Measurements from ENCODE around the gene CIRBP.

Gene CIRBP

GRCh38 chr19:1256646-1257474 is 12.3 kb upstream of the CIRBP start:
- DNase-seq = no peak

GRCh38 chr19:1257475-1258162 is 11.5 kb upstream of the CIRBP start:
- DNase-seq = no peak

- DNase-seq = no peak
Observed at GRCh38 chr19:1258163-1258492, 11.0 kb upstream of the CIRBP start.

DNA sequence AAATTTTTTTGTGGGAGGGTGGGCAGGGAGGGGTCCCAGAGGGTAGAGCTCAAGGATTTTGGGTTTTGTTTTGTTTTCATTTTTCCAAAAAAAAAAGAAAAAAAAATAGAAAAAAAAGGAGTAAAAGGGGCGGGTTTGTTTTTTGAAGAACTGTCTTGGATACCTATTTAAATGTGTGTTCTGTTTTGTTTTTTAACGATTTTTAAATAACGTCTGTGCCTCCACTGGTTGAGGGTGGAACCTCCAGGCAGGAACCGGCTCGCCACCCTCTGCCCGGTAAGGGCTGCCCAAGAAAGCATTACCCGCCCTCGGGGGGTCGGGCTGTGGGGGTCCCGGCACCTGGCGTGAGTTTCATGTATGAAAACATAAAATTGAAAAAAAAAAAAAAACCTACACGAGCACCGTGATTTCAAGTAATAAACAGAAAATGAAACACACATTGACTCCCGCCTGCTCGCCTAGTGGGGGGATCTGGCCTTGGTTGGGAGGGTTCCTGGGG is 10.4 kb upstream of the CIRBP start:
- DNase-seq = no peak

DNA sequence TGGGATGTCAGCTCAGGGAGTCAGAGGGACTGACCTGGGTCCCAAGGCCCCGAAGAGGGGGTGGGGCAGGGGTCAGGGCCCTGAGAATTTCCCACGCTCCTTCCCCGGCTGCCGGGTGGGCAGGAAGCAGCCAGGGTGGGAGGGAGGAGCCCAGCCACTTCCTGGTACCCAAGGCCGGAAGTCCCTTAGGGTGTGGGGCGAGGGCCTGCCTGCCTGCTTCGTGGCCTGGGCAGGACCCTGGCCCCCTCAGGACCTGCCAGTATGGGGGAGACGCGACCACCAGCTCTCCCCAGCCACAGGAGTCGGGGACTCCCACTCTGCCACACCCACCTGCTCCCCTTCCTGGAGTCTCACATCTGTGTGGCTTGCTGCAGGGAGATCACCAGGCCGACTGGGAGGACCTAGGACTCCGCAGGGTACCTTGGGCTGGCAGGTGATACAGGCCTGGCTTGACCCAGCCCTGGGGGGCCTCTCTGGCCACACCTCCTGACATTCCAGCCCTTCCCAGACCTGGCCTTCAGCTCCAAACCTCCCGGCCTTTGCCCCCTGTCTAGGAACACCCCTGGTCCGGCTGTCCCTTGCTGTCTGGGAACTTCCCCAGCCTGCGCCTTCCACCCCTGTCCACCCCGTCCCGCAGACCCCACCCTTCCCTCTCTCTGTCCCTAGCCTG is 9.8 kb upstream of the CIRBP start:
- DNase-seq = no peak

DNA sequence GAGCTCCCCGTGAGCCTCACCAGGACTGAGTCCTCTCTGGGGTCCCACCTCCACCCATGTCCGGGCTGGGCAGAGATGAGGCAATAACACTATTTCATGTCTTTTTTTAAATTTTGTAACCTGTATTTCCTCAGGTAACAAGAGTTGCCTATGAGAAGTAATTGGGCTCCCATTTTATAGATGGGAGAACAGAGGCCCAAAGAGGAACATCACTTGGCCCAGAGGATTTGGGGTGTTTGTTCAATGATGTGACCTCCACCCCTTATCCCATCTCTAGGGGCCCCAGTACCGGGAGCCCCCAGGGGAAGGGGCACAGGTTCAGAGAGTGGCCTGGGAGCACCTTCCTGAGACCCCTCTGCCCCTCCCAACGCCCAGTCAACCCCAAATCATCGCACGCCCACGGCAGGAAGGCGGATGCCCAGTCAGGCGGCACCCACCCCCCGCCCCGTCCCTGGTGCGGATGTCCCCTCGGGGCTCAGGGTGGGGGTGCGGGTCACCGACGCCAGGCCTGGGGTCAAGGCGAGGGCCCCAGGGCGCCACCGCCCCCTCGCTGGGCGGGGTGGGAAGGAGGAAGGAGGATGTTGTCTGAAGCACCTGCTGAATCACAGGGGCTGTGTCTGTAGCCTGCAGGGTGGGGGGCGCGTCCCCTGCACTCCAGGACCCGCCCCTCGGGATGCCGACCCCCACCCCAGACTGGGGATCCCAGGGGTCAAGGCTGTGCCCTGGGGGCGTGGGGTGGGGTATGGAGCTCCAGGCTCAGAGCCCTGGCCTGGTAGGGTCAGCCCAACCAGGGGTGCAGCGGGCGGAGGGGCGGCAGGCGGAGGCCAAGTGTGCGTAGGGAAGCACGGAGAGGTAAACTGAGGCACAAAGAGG is 9.0 kb upstream of the CIRBP start:
- DNase-seq = no peak

DNA sequence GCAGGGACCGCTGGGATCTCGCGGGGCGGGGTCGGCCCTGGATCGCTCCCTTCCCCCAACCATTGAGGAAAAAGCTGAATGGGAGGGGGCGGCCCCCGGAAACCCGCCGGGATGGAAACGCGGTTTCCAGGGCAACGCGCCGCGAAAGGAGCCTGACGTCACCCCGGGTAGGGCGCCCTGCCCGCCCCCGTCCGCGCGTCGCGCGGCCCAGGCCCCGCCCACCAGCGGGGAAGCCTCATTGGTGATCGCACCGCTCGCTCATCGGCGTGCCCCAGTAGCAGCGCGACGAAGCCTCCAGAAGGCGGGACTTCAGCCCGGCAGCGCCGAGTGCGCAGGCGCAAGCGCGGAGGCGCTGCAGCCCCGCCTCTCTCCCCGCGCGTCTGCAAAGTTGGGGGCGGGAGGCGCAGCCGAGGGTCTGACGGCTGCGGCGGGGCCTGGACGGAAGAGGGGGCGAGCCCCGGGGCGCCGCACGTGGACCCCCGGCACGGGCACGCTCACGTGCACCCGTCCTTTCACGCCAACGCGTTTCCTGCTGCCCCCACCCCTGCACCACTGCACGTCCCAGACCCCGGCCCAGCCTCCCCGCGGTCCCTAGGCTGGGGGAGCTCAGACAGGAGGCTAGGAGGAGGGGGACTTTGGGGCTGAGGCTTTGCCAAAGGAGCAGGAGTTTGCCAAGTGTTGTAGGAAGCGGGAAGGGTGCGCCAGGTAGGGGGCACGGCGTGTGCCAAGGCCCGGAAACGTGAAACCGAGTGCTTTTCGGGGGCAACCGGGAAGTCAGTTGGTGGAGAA is 8.2 kb upstream of the CIRBP start:
- peak; percentile 71 for DNase-seq

GRCh38 chr19:1261538-1261797 is 7.7 kb upstream of the CIRBP start:
- no peak for DNase-seq

DNA sequence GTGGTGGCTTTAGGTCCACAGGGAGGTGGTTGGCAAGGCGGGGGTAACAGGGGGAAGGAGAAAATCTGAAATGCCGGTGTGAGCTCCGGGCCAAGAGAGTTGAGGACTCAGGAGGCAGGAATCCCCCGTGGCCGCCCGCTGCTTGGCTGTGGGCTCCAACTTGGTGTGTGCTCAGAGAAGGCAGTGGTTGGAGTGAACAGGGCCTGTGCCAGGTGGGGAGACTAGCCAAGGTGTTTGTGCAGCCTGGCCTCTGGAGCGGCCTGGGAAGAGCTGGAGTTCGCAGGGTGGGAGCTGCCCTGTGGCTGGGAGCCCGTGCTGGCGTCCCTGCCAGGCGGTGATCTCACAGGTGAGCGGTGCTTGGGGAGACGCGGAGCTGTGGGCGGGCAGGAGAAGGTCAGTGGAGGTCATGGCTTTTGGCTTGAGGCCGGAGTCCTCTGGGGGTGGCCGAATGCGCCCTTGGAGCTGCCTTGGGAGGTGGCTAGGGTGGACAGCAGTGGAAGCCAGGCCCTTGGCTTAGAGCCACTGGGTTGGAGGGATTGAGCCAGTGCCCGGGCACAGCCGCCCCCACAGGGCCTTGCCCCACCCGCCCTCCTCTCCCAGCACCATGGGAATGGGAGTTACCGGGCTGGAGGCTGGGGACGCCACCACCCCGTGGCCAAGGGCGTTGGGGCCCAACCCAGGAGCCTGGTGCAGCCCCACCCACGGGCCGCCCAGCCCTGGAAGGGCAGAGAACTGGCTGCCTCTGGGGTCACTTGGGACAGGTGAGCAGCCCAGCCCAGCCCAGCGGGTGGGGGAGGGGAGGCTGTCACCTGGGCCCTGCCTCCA is 7.1 kb upstream of the CIRBP start:
- DNase-seq = no peak

DNA sequence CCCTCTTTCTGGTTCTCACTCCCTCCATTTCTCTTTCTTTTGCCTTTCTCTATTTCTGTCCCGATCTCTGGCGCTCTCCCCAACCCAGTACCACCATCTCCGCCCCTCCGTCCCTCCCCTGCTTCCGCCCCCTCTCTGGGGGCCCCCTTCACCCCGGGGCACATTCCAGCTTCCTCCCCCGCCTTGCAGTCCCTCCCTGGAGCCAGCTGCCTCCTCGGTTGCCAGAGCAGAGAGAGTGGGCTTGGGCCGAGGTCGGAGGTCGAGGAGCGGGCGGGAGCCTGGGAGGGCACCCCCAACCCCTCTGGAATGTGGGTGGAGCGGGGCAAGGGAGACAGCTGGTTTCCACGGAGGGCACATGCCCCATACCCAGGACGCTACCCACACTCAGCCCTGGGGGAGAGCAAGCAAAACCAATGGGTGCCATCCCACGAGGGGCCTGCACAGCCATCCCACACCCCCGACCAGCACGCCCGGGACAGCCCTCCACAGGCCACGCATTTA is 6.5 kb upstream of the CIRBP start:
- DNase-seq = no peak

GRCh38 chr19:1263188-1263587 is 5.9 kb upstream of the CIRBP start:
- no peak for DNase-seq

- no peak for DNase-seq
Observed at GRCh38 chr19:1264801-1265614, 4.1 kb upstream of the CIRBP start.

GRCh38 chr19:1265615-1266128 is 3.5 kb upstream of the CIRBP start:
- no peak for DNase-seq

DNA sequence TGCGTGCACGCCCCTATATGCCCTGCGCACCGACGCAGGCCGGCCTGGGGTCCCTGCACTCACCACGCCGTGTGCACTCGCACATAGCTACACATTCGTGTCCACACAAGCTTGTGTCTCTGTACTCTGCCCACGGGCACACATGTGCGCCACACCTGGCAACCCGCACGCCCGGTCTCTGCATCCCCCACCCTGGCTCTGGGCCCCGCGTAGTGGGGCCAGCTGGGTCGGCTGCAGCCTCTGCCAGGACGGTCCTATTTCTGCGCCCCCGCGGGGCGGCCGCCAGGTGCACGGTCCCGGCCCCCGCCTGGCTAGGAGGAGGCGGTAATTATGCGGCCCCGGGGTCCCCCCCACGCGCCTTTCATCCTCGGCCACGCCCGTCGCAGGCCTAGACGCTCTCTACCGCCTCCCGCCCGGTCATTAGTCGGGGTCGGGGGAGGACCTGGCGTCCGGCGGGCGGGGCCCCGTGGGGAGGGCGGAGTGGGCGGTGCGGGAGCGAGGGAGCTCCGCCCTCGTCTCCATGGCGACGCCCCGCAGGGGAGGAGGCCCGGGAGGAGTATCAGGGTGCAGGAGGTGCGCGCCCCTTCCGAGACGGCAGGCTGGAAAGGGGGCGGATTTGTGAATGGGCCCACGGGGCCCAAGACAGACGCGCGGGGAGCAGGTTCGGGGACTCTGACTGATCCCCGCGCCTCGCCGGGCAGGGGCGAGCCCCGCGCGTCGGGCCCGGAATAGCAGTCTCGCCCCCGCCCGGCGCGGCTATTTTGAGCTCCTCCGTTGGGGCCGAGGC is 2.8 kb upstream of the CIRBP start:
- DNase-seq = no peak

DNA sequence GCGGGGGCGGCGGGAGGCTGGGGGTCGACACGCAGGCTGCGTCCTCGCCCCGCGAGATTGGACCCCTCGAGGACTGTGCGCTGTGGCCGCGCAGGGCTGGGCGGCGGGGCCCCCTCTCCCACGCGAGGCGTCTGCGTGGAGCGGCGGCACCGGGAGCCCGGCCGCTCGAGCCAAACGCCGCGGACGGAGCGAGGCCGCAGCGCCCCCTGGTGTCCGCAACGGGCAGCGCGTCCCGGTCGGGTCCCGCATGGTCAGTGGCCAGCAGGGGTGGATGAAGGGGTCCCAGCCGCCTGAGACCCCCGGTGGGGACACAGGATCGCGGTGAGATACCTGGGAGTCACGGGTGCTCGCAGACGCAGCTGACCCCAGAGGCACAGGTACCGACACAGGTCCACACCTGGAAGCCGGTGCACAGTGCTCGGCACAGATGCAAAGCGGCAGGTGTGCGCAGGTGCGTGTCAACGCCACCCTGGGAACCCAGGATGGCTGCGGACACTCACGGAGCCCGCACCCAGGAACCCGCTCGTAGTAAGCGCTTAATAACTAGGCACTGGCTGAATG is 2.1 kb upstream of the CIRBP start:
- no peak for DNase-seq

DNA sequence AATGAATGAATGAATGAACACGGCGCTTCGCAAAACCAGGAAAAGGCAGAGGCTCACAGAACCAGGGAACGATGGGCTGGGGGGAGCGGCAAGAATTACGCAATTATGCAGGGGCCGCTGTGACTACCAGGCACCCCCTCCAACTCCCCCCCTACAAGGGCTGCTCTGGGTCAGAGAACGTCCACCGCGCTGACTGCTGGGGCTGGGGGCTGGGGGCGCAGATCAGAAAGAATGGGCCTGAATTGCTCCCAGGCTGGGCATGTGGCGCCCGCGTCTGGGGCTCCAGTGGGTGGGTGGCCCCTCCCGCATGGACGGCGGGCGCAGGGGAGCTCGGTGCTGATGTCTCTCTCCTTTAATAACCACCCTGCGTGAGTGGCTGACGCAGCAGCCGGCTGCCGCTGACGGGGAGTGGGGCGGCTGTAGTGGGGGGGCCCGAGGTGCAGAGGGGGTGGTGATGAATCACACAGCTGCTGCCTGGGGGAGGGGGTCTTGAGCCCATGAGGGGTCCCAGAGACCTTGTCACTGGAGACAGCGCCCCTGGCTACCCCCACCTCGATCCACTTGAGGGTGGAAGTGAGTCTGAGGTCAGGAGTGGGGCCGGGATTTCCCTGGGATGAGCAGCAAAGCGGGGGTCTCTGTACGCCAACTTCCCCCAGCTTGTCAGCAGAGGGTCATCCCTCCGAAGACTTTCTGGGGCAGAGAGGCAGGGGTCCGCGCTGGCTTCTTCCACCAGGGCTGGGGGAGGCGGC is 1.5 kb upstream of the CIRBP start:
- no peak for DNase-seq

DNA sequence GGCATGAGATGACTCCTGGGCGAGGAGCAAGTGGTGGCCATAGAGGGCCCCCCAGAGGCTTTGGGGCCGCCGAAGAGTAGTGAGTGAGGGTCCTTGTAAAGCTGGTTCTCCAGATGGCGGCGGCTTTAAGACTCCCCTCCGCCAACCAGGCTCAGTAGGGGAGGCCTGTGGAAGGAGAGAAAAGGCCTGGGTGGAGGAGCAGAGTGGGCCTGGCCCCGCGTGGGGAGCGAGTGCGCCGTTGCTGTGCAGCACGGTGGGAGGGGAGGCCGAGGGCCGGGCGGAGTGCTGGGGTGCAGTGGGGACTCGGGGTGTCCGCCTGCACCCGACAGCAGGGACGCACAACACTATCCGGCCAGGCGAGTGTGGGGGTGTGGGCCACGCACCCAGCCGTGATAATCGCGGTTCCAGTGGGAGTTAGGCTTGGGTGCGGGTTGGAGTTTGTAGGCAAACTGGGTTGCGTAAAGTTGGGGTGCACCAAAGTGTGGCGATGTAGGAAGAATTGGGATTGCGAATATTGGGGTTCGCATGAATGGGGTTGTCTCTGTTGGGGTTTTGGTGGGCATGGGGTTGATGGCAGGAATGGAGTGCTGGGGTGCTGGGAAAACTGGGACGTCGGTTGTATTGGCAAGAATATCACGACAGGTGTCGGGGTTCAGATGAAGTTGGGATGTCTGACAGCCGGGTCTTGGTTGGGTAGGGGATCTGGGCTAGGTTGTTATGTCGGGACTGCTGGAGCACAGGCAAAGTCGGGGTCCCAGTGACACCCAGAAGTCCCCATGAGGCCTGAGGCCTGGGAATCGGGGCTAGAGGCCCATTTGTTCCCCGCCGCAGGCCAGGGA is 687 bp upstream of the CIRBP start:
- DNase-seq = no peak

All from DMS153 (cell line).